Endothelial cell of hepatic sinusoid (primary cell): ENCODE data around the gene MEGF10.

Experiments
- in situ Hi-C: cut with HindIII; loops from 2 replicates; pipeline ENCODE4 v1.10.0; 2017; ENCODE audit warnings: low sequenced_read_pairs

The MEGF10 gene

GRCh38 chr5:127508644-127509373, 218.2 kb downstream of the MEGF10 start:
- in situ Hi-C loops, result no loop called here
